Muscle of leg (tissue), 11 donors: ENCODE results near the gene FNDC10. TPM values are rescaled to one million over a fixed set of nuclear protein-coding genes. Genes with fewer than 3 reads are reported as not detected.
"Not testable (repeated sequence)": the region's sequence is repeated elsewhere in the genome, so short reads cannot be mapped to it uniquely, and the experiment has no call there.

ENCODE experiments used
- DNase-seq: peaks from one replicate; pipeline ENCODE4 v3.0.0; 2013
- H3K27ac ChIP-seq: one replicate; pipeline ENCODE4 v1.5.1; 2013; ENCODE audit warnings: mild to moderate bottlenecking, low read length, control low read depth
- H3K27me3 ChIP-seq: one replicate; pipeline ENCODE4 v1.6.1; 2013; ENCODE audit warnings: low read length; ENCODE audit not compliant: control insufficient read depth, insufficient read depth
- H3K36me3 ChIP-seq: one replicate; pipeline ENCODE4 v1.6.1; 2013; ENCODE audit warnings: low read length; ENCODE audit not compliant: control insufficient read depth, insufficient read depth
- H3K4me1 ChIP-seq: one replicate; pipeline ENCODE4 v1.6.1; 2013; ENCODE audit warnings: low read length; ENCODE audit not compliant: control insufficient read depth, insufficient read depth
- H3K4me3 ChIP-seq: one replicate; pipeline ENCODE4 v1.5.1; 2013; ENCODE audit warnings: low read length, control low read depth
- H3K9me3 ChIP-seq: replicated peaks from 2 replicates; pipeline ENCODE4 v1.6.1; 2013; ENCODE audit warnings: low read depth, low read length; ENCODE audit not compliant: control insufficient read depth
- WGBS: methylation state at CpG from one replicate; pipeline ENCODE4 v1.1.5; 2013; ENCODE audit warnings: missing lambda C conversion rate; ENCODE audit not compliant: insufficient coverage; 5-methylcytosine and 5-hydroxymethylcytosine counted together
- polyA plus RNA-seq, 8 donors: library from polyadenylated mRNA; unstranded; fragments of 120-200 nt; gene quantifications; one replicate each; pipeline versions ENCODE4 v1.2.1 to v1.2.3, GENCODE V29; 2013; ENCODE audit warnings: inconsistent platforms in 1 of 8, low replicate concordance in 1 of 8; ENCODE audit not compliant: insufficient read length in 8 of 8, insufficient read depth in 1 of 8
- total RNA-seq: library from RNA; stranded (reverse); fragments of 120-200 nt; gene quantifications from one replicate; pipeline ENCODE4 v1.2.4, GENCODE V29; 2013

The FNDC10 gene
- total and polyA plus RNA-seq, 9 donors: 0.62 to 3.3 (median 2.6) TPM

DNA sequence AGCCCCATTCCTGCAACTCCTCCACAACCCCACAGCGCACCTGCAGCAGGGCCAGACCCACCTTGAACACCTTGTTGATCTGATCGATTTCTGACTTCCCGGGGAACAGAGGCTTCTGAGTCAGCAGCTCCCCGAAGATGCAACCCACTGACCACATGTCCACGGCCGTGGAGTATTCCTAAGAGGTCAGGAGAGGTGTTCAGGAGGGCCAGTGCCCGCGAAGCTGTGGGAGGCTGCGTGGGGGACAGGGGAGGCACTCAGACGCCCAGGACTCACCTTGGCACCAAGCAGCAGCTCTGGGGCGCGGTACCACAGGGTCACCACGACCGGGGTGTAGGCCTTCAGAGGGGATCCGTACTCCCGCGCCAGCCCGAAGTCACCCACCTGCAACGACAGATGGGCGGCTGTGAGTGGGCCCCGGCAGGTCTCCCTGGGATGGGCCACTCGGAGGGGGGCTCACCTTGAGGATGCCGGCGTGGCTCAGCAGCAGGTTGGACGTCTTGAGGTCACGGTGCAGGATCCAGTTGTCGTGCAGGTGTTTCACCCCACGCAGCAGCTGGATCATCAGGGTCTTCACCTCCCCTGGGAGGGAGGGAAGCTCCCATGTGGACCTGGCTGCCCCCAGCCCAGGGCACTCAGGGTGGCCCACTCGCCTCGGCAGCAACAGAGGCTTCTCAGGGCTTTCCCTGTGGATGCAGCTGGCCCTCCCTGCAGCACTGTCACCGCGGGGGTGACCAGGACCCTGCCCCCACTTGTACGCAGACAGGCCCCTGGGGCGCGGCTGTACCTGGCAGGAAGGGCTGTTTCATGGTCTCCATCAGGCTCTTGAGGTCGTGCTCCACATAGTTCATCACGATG, 36.9 kb upstream of the FNDC10 start:
- 89% methylated on average over 33 of the region's 37 CpGs for WGBS
- not testable (repeated sequence) for H3K27me3 ChIP-seq, H3K4me1 ChIP-seq, H3K9me3 ChIP-seq, H3K4me3 ChIP-seq, H3K27ac ChIP-seq, DNase-seq
- H3K36me3 ChIP-seq: peaks cover 22% of the 10 kb centered on the region

DNA sequence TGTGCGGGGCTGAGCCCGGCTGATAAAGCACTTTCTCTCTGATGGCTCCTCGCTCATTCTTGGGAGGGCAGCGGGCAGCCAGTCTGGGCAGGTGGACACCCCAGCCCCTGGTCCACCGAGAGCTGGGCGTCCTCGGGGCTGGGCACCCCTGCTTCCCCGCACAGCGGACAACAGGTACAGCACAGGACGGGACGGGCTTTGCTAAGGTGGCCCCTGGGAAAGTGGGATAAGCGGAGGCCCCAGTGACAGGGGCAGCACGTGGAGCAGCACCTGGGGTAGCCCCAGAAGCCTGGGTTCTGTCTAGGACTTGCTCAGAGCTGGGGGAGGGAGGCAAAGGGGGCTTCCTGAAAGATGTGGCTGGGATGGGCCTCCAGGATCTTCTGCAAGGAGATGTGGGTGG, 34.7 kb upstream of the FNDC10 start:
- Histone ChIP-seq H3K36me3 (peaks cover 21% of the 10 kb centered on the region), H3K27me3 (peaks cover 13% of the 10 kb centered on the region)
- not testable (repeated sequence) for DNase-seq, H3K4me1 ChIP-seq, H3K9me3 ChIP-seq, H3K27ac ChIP-seq, H3K4me3 ChIP-seq
- WGBS: 96% methylated on average over 7 of the region's 13 CpGs

DNA sequence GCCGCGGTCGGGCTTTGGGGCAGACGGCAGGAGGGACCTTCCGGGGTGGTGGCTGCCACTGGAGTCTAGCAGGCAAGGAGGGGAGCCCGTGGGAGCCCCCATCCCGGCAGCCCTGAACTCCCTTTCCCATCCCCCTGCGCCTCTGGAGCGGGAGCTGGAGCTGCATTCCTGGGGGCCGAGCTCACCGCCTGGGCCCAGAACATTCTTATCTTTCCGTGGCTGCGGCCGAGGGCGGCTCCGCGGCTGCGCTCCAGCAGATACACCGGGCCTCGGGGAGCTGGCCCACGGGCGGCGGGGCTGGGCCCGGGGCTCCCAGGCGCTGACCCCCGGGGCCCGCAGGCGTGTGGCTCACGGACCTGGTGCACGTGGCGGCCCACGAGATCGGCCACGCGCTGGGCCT, 33.5 kb upstream of the FNDC10 start:
- peaks cover 13% of the 10 kb centered on the region for H3K27me3 ChIP-seq
- H3K27ac ChIP-seq, H3K4me3 ChIP-seq, DNase-seq, H3K9me3 ChIP-seq, H3K4me1 ChIP-seq: not testable (repeated sequence)
- no CpG with 5 or more reads among the region's 35 CpGs for WGBS
- H3K36me3 ChIP-seq: peaks cover 16% of the 10 kb centered on the region

DNA sequence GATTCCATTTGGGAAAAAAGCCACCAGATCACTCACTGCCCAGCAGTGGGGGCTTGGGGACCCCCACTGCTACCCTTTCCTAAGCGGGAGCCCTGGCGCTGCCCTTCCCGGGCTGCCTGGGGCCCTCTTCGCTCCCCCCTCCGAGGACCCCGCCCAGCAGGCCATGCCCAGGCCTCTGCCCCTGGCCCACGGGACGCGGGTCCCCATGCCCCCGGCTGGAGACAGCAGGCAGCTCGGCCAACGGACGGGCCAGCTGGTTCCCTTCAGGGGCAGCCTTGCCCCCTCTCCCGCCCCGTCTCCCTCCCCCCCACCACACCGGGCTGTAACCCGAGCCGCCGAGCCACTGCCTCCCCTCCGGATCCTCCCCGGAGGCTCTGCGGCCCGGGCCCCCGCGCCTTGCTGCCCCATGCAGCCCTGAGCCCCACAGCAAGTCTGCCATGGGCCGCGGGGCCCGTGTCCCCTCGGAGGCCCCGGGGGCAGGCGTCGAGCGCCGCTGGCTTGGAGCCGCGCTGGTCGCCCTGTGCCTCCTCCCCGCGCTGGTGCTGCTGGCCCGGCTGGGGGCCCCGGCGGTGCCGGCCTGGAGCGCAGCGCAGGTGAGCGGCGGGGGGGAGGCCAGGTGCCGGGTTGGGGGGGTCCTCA, 32.0 kb upstream of the FNDC10 start, which contains the start of gene MMP23B:
Gene MMP23B, plus strand, starts transcription at position 392 of the 639 bp plus-strand sequence. Its CDS starts 46 bp downstream, at position 438.
- H3K9me3 ChIP-seq: no peaks in the 10 kb centered on the region
- peaks cover 13% of the 10 kb centered on the region for H3K27me3 ChIP-seq
- H3K27ac ChIP-seq: peak within 1 kb of the TSS; percentile 94
- DNase-seq: peak; percentile 79
- peak within 1 kb of the TSS; percentile 58 for H3K4me3 ChIP-seq
- H3K36me3 ChIP-seq: peaks cover 17% of the 10 kb centered on the region
- peaks cover 8% of the 10 kb centered on the region for H3K4me1 ChIP-seq
- 1% methylated on average over 41 of the region's 48 CpGs for WGBS

DNA sequence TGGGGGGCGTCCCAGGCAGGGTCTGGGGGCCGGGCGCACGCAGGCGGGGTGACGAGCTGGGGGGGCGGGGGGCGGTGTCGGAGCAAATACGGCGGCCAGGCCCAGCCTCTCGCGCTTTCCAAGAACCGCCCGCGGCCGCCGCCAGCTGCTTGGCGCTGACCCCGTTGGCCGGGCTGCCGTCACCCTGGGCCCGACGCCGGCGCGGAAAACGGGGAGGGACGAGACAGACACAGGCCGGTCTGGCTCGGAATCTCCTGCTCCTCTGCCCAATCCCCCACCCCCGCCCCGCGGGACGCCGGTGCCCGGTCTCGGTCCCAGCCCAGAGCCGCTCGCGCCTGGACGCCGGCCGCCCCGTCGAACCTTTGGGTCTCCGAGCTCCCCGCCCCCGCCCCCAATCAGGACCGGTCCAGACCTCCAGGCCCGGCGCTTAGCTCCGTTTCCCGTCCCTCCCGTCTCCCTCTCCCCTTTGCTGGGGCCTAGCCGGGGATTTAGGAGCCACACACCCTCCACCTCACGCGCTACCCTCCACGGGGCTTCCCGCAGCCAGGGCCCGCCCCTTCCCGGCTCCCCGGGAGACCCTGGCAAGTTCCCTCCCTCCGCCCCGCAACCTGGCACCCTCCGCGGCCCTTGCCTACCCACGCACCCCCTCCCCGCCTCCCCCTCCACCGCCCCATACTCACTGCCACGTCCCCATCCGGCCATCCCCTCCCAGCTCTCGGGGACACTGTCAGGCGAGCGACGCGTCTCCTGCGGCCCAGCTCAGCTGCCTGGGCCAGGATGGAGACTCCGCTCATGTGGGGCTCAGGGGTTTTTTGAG, 31.2 kb upstream of the FNDC10 start:
- peak overlapping the region; percentile 58 for H3K4me3 ChIP-seq
- H3K4me1 ChIP-seq: peaks cover 8% of the 10 kb centered on the region
- DNase-seq: peak; percentile 96
- H3K27me3 ChIP-seq: peaks cover 13% of the 10 kb centered on the region
- no peaks in the 10 kb centered on the region for H3K9me3 ChIP-seq
- peaks cover 10% of the 10 kb centered on the region for H3K36me3 ChIP-seq
- peak overlapping the region; percentile 94 for H3K27ac ChIP-seq
- WGBS: 2% methylated on average over 57 of the region's 79 CpGs

DNA sequence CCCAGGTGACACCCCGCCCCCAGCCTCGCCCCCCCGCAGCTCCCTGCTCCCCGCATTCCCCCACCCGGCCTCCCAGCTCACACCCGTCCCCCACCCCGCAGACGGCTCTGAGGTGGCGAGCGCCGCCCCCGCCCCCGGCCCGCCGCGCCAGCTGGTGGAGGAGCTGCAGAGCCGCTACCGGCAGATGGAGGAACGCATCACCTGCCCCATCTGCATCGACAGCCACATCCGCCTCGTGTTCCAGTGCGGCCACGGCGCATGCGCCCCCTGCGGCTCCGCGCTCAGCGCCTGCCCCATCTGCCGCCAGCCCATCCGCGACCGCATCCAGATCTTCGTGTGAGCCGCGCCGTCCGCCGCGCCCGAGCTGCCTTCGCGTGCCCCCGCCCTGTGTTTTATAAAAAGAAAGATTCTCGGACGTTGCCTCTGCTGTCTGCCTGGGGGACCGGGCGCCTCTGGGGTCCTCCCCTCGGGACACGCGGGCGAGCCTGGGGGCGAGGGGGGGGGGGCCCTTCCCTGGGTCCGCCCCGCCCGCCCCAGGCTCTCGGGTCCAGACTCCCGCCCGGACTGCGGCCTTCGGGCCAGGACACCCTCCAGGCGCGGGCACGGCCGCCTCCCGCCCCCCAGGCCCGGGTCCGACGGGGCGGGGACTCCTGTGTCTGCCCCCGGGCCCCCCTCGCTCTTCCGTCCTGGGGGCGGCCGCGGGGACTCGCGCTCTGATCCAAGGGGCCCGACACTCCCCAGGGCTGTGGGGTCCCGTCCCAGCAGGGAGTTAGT, 30.4 kb upstream of the FNDC10 start:
- peak overlapping the region; percentile 90 for H3K27ac ChIP-seq
- peaks cover 8% of the 10 kb centered on the region for H3K4me1 ChIP-seq
- WGBS: under 1% methylated on average over 62 of the region's 81 CpGs
- H3K36me3 ChIP-seq: peaks cover 13% of the 10 kb centered on the region
- no peaks in the 10 kb centered on the region for H3K9me3 ChIP-seq
- DNase-seq: peak; percentile 96
- H3K27me3 ChIP-seq: peaks cover 13% of the 10 kb centered on the region
- peak overlapping the region; percentile 34 for H3K4me3 ChIP-seq

DNA sequence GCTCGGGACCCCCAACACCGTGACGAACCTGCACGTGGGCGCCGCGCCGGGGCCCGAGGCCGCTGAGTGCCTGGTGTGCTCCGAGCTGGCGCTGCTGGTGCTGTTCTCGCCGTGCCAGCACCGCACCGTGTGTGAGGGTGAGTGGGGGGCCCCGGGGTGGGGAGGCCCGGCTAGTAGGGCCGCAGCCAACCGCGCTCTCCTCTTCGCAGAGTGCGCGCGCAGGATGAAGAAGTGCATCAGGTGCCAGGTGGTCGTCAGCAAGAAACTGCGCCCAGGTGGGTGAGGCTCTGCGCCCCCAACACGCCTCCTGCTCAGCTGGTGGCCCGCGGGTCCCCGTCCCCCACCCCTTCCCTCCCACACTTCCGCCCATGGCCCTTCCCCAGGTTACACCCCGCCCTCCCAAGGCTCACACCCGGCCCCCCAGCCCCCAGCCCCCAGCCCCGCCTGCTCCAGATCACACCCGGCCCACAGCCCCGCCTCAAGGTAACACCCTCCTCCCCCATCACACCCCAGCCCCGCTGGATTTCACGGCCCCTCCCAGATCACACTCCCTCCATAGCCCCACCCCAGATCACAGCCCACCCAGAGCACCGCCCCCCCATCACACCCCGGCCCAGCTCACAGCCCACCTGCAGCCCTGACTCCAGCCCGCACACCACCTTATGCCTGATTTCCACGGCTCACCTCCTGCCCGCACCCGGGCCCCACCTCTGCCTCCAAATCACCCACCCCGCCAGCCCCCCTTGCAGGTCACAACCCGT, 29.7 kb upstream of the FNDC10 start:
- Histone ChIP-seq H3K27ac (no peak overlapping the region), H3K36me3 (peaks cover 20% of the 10 kb centered on the region), H3K4me3 (no peak overlapping the region), H3K27me3 (peaks cover 13% of the 10 kb centered on the region), H3K9me3 (no peaks in the 10 kb centered on the region), H3K4me1 (peaks cover 8% of the 10 kb centered on the region)
- WGBS: 28% methylated on average over 38 of the region's 48 CpGs
- DNase-seq: peak; percentile 35

DNA sequence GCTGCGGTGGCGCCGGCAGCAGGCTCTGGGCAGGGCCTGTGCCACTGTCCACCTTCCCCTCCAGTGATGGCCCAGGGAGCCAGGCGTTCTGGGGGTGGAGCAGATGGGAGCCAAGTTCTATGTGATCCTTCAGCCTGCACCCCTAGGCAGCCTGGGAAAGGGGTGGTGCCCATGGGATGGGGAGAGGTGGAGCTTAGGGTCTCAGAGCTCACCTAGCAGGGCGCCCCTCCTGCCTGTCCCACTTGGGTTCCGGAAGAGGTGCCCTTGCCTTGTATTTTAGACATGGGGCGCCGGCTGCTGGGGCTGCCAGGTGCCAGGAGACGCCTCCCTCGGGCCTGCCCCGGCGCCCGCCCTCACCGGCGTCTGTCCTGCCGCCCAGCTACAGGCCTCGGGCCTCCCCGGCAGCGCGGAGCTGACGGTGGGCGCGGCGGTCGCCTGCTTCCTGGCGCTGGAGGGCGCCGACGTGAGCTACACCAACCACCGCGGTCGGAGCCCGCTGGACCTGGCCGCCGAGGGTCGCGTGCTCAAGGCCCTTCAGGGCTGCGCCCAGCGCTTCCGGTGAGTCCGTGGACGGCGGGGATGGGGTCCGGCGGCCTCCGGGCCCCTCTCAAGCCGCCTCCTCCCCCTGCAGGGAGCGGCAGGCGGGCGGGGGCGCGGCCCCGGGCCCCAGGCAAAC, 29.0 kb upstream of the FNDC10 start:
- 41% methylated on average over 50 of the region's 53 CpGs for WGBS

More for the DNA sequence above, 29.0 kb upstream of the FNDC10 start:
- Histone ChIP-seq H3K4me1 (peaks cover 8% of the 10 kb centered on the region), H3K36me3 (peaks cover 23% of the 10 kb centered on the region), H3K4me3 (no peak overlapping the region), H3K27ac (no peak overlapping the region), H3K27me3 (peaks cover 13% of the 10 kb centered on the region), H3K9me3 (no peaks in the 10 kb centered on the region)
- peak; percentile 50 for DNase-seq
